ENCODE results near the gene SPSB1. TPM values are rescaled to one million over a fixed set of nuclear protein-coding genes. Genes with fewer than 3 reads are reported as not detected.

SPSB1 gene
- total RNA-seq, 4 donors from 2014 or later = 69.3 to 168 (median 94.1) TPM

DNA sequence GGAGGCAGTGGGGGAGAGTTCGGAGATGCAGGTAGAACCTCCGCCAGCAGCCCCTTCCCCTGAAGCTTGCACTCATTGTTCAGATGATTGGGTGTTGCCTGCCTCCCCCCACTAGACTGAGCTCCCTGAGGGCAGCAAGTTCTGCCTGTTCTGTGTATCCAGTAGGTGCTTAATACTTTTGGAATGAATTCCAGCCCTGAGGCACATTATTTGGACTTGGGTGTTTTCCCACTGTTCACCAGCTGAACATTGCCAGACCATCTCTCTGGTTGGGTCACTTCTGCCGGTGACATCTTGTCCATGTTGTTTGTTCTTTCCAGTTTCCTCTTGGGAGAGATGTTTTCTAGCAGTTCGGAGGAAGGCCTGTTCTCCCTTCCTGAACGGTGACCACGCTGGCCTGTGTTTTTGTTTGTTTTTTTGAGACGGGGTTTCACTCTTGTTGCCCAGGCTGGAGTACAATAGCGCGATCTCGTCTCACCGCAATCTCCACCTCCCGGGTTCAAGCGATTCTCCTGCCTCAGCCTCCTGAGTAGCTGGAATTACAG is 48.7 kb downstream of the SPSB1 start:
- H3K9me3 ChIP-seq = no peaks in the 10 kb centered on the region
- H3K27ac ChIP-seq = peak overlapping the region in 2 of 4 donors; percentile 19 to 42
- H3K27me3 ChIP-seq = no peaks in the 10 kb centered on the region
- no peak for DNase-seq
- TF ChIP-seq POLR2A (IDR thresholded peaks at IDR 0.05) = no peak
- TF ChIP-seq, protein P1, sequence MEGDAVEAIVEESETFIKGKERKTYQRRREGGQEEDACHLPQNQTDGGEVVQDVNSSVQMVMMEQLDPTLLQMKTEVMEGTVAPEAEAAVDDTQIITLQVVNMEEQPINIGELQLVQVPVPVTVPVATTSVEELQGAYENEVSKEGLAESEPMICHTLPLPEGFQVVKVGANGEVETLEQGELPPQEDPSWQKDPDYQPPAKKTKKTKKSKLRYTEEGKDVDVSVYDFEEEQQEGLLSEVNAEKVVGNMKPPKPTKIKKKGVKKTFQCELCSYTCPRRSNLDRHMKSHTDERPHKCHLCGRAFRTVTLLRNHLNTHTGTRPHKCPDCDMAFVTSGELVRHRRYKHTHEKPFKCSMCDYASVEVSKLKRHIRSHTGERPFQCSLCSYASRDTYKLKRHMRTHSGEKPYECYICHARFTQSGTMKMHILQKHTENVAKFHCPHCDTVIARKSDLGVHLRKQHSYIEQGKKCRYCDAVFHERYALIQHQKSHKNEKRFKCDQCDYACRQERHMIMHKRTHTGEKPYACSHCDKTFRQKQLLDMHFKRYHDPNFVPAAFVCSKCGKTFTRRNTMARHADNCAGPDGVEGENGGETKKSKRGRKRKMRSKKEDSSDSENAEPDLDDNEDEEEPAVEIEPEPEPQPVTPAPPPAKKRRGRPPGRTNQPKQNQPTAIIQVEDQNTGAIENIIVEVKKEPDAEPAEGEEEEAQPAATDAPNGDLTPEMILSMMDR (IDR thresholded peaks at IDR 0.05) = no peak
- H3K4me1 ChIP-seq = peaks cover 0 to 55% (median 0%) of the 10 kb centered on the region in 4 donors
- no peak overlapping the region for H3K4me3 ChIP-seq
- H3K36me3 ChIP-seq = no peaks in the 10 kb centered on the region

DNA sequence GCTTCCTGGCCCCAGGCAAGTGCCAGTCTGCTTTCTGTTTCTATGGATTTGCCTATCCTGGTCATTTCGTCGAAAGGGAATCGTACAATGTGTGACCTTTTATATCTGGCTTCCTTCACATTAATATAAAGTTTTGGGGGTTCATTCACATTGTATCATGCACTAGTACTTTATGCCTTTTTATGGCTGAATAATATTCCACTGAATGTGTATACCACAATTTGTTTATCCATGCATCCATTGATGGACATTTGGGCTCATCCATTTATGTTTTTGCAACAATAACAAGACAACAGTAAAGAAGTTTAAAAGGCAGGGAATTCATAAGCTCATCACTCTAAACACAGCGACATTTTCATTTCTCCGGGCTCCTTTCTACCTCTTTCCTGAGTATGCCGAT is 50.6 kb downstream of the SPSB1 start:
- Histone ChIP-seq H3K36me3 (no peaks in the 10 kb centered on the region), H3K27me3 (no peaks in the 10 kb centered on the region), H3K4me1 (peaks cover 0 to 37% (median 0%) of the 10 kb centered on the region in 4 donors), H3K27ac (no peak overlapping the region), H3K9me3 (no peaks in the 10 kb centered on the region), H3K4me3 (no peak overlapping the region)
- TF ChIP-seq POLR2A (IDR thresholded peaks at IDR 0.05) = no peak
- TF ChIP-seq, protein P1 (IDR thresholded peaks at IDR 0.05) = no peak
- DNase-seq = no peak

DNA sequence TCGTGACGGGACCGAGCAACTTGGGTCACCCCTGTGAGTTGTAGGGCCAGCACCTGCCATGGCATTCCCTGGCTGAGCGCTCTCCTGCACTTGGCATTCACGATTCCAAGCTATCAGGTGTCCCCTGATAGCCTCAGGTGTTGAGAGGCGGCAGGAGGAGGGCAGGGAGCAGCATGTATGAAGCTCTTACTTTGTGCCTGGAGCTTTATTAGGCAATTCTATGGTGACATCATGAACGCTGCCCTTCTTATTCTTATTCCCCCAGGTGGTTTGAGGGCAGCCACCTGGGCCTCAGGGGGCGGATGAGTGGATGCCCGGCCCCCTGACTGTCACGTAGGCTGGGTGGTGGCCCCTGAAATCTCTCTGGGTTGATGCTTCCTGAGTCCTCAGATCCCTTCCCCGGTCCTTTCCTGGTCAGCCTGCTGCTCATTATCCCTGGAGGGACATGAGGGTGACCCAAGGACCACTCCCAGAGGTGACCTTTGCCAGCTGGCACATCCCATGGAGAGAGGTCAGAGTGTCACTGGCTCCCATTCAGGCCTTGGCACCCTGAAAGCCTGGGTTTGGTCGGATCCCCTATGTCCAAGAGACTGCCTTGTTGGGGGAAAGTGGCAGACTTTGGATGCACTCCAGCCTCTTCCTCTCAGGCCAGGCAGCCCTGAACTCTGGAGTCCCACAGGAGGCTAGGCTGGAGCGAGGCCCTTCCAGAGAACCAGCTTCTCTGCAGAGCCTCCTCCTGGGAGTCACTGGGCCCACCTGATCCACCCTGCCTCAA is 51.9 kb downstream of the SPSB1 start:
- H3K27ac ChIP-seq = peak overlapping the region in 1 of 4 donors; percentile 25
- DNase-seq = no peak
- H3K4me1 ChIP-seq = peaks cover 0 to 30% (median 0%) of the 10 kb centered on the region in 4 donors
- no peak overlapping the region for H3K4me3 ChIP-seq
- TF ChIP-seq, protein P1 (IDR thresholded peaks at IDR 0.05) = no peak
- TF ChIP-seq POLR2A (IDR thresholded peaks at IDR 0.05) = no peak
- no peaks in the 10 kb centered on the region for H3K9me3 ChIP-seq
- peaks cover 0 to 4% (median 0%) of the 10 kb centered on the region in 3 donors for H3K36me3 ChIP-seq
- no peaks in the 10 kb centered on the region for H3K27me3 ChIP-seq

DNA sequence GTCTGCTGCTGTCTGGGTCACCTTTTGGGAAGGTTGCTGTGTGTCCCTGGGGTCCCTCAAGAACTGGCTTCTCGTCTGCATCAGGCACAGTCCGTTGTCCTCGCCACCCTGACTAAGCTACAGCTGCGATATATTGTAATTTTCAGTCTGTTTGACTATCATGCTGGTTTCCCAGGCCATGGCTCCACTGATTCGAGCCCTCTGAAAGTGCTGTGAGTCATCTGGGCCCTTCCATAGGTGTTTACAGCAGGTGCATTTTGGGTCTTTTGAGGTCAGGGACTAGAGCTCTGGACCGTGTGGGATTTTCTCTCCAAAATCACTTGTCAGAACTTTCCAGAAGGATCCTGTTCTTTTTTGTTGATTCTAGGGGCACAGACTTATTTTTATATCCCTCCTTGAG is 52.8 kb downstream of the SPSB1 start:
- Histone ChIP-seq H3K36me3 (peaks cover 0 to 4% (median 0%) of the 10 kb centered on the region in 3 donors), H3K27ac (no peak overlapping the region), H3K4me1 (peaks cover 0 to 30% (median 0%) of the 10 kb centered on the region in 4 donors), H3K9me3 (no peaks in the 10 kb centered on the region), H3K27me3 (no peaks in the 10 kb centered on the region), H3K4me3 (no peak overlapping the region)
- no peak for TF ChIP-seq POLR2A (IDR thresholded peaks at IDR 0.05)
- TF ChIP-seq, protein P1 (IDR thresholded peaks at IDR 0.05) = no peak
- no peak for DNase-seq

DNA sequence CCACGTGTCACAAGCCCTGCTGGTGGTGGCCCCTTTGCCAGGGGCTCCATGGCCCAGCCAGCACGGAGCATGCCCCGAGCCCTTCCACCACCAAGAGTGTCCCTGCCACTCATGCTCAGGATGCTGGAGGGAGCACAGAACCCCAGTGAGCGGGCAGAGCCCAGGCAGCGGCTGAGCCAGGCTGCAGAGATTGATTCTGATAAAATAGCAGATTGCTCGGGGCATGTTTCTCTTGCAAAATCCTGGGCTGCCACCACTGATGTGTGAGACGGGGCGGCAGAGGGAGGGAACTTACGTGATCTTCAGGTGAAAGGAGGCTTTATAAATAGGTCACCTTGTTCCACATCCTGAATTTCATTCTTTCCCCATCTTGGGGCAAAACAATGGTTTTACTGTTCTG is 53.2 kb downstream of the SPSB1 start:
- peaks cover 0 to 4% (median 0%) of the 10 kb centered on the region in 3 donors for H3K36me3 ChIP-seq
- no peaks in the 10 kb centered on the region for H3K9me3 ChIP-seq
- peaks cover 0 to 31% (median 0%) of the 10 kb centered on the region in 4 donors for H3K4me1 ChIP-seq
- H3K27me3 ChIP-seq = no peaks in the 10 kb centered on the region
- TF ChIP-seq, protein P1 (IDR thresholded peaks at IDR 0.05) = no peak
- TF ChIP-seq POLR2A (IDR thresholded peaks at IDR 0.05) = no peak
- H3K27ac ChIP-seq = no peak overlapping the region
- no peak overlapping the region for H3K4me3 ChIP-seq
- no peak for DNase-seq

All from Peyer's patch (tissue), 4 donors.